SJCRH30 (cell line): ENCODE results near the gene GRIP1. TPM values are rescaled to one million over a fixed set of nuclear protein-coding genes. Genes with fewer than 3 reads are reported as not detected.

ENCODE experiments used
- DNase-seq, 2 experiments: peaks; one replicate each; pipeline ENCODE4 v3.0.0-alpha.2; 2015 to 2020
- H3K27ac ChIP-seq: fragments of 250-450 bp; sonication (Bioruptor Pico); 2 replicates; pipeline ENCODE4 v1.5.1; 2020; ENCODE audit warnings: mild to moderate bottlenecking, moderate library complexity
- H3K27me3 ChIP-seq: fragments of 250-450 bp; sonication (Bioruptor Pico); 2 replicates; pipeline ENCODE4 v1.5.1; 2020; ENCODE audit warnings: mild to moderate bottlenecking, moderate library complexity
- H3K36me3 ChIP-seq: fragments of 250-450 bp; sonication (Bioruptor Pico); 2 replicates; pipeline ENCODE4 v1.5.1; 2020; ENCODE audit warnings: mild to moderate bottlenecking, moderate library complexity
- H3K4me1 ChIP-seq: fragments of 250-450 bp; sonication (Bioruptor Pico); 2 replicates; pipeline ENCODE4 v1.5.1; 2020; ENCODE audit warnings: mild to moderate bottlenecking, moderate library complexity
- H3K4me3 ChIP-seq: fragments of 250-450 bp; sonication (Bioruptor Pico); 2 replicates; pipeline ENCODE4 v1.5.1; 2020; ENCODE audit warnings: mild to moderate bottlenecking, moderate library complexity
- H3K9me3 ChIP-seq: fragments of 250-450 bp; sonication (Bioruptor Pico); replicated peaks from 2 replicates; pipeline ENCODE4 v1.5.1; 2020; ENCODE audit warnings: mild to moderate bottlenecking, moderate library complexity
- total RNA-seq: library from RNA; depleted of rRNA; stranded (reverse); fragments of >200 nt; shearing (Covaris generic); gene quantifications from 2 replicates; pipeline ENCODE4 v1.2.3, GENCODE V29; 2014

GRIP1 gene
- total RNA-seq, 1 experiment from 2014 or later, result 8.2 TPM

DNA sequence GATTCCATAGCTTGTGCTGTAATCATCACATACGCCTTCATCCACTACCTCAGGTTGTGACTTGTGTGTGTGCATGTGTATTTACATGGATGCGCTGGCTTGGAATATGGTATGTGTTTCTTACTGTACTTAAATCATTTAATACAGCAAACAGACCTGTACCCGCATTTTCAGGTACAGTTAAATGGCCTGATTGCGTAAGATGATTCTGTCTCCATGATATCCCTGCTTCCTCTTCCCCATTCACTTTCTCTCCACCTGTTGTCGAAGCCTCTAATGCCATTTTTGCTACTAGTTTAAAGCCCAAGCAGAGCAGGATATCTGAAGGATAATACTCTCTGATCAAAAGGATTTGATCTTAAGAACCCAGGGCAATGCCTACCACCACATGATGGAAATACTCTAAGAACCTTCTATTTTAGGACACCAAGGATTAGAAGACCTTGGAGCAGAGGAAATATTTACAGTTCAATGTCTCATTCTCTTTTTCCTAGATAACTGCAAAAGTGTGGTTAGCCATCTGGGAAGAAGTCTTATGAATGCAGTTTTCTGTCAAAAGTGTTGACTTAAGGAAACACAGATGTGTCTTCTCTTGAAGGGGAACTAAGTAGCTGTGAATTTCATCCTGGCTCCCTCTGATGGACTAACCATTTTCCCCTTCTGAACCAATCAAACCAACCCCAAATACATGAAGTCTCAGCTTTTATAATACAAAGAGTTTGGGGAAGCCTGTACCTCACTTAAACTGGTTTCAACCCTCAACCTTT, 297.9 kb downstream of the GRIP1 start:
- H3K27me3 ChIP-seq, result no peaks in the 10 kb centered on the region
- no peaks in the 10 kb centered on the region; the same call in 1 of the 2 replicates for H3K9me3 ChIP-seq
- H3K36me3 ChIP-seq, result no peaks in the 10 kb centered on the region
- no peak overlapping the region for H3K27ac ChIP-seq
- H3K4me3 ChIP-seq, result no peak overlapping the region
- no peaks in the 10 kb centered on the region for H3K4me1 ChIP-seq
- no peak for DNase-seq

DNA sequence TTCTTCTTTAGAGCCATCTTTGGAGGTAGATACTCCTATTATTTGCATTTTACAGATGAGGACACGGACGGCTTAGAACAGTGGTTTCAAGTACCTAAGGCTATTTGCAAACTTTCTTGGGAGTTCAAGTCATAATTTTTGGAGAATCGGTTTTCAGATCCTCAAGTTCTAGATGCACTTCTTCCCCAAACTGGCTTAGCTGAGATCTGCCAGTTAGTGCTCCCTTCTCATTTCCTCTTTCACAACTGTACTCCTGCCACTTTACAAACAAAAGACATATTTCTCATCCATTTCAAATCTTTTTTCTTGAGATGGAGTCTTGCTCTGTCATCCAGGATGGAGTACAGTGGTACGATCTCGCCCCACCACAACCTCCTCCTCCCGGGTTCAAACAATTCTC, 299.3 kb downstream of the GRIP1 start:
- DNase-seq, result no peak
- Histone ChIP-seq H3K36me3 (no peaks in the 10 kb centered on the region), H3K27ac (no peak overlapping the region), H3K4me1 (no peaks in the 10 kb centered on the region), H3K4me3 (no peak overlapping the region), H3K9me3 (no peaks in the 10 kb centered on the region), H3K27me3 (no peaks in the 10 kb centered on the region)

DNA sequence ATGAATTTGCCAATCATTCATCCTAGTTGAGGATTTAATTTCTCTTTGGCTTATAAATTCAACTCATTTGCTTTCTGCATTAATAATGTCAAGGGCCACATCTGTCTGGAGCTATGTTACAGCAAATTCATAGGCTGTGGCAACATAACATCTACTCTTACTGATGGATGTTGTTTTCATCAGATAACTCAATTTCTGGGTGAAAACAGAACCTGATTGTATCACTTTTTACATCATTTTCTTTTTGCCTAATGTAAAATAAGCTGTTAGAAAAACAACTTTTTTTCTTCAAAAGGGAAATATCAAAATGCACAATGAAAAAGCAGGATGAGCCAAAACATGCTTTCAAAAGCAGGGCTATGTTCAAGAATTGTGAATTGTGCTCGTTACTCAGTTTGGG, 303.3 kb downstream of the GRIP1 start:
- Histone ChIP-seq H3K36me3 (no peaks in the 10 kb centered on the region), H3K4me1 (no peaks in the 10 kb centered on the region), H3K27ac (no peak overlapping the region), H3K4me3 (no peak overlapping the region), H3K9me3 (no peaks in the 10 kb centered on the region), H3K27me3 (no peaks in the 10 kb centered on the region)
- DNase-seq, result no peak

DNA sequence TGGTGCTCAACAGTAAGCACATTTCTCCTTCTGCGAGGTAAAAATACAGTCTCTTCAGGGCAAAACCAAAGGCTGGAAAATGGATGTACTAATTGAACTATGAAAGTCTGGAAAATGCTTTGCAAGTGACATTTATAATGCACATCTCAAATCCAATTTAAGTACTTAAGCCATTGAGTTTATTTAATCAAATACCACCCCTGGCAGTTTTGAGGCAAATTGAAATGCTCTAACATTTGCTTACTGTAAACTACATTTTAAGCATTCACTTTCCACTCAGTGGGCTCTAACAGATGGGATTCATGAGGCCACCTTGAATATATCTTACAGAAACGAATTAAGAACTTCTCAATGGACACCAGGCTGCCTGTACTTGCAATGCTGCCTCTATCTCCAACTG, 306.9 kb downstream of the GRIP1 start:
- DNase-seq, result no peak
- Histone ChIP-seq H3K4me1 (no peaks in the 10 kb centered on the region), H3K27me3 (no peaks in the 10 kb centered on the region), H3K27ac (no peak overlapping the region), H3K9me3 (no peaks in the 10 kb centered on the region), H3K36me3 (no peaks in the 10 kb centered on the region), H3K4me3 (no peak overlapping the region)

DNA sequence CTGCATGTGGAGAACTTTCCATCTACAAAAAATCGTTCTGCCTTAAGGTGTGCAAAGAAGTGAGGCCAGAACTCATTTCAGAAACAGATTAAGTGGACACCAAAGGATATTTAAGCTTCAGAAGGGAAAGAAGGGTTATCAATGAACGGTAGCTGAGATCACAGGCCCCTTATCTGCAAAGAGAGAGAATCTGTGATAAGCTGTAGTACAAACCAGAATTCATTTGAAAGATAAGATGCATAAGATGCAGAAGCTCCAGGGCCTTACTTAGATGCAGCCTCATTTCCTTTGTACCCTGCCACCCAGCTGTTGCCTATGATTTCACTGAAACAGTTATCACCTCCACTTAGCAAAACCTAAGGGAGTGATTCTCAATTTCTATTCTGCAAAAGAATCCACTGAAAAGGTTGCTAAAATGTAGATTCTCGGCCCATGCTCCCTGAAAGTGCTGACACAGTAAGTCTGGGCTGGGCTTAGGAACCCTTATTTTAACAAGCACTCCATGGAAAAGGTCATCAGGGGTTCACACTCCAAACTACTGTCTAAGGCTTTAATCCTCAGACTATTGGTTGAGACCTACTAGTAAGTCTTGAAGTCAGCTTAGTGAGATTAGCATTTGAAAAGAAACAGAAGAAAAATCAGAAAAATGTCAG, 311.7 kb downstream of the GRIP1 start:
- Histone ChIP-seq H3K4me3 (no peak overlapping the region), H3K36me3 (no peaks in the 10 kb centered on the region), H3K4me1 (no peaks in the 10 kb centered on the region), H3K27me3 (no peaks in the 10 kb centered on the region), H3K27ac (no peak overlapping the region), H3K9me3 (no peaks in the 10 kb centered on the region)
- DNase-seq, result no peak

DNA sequence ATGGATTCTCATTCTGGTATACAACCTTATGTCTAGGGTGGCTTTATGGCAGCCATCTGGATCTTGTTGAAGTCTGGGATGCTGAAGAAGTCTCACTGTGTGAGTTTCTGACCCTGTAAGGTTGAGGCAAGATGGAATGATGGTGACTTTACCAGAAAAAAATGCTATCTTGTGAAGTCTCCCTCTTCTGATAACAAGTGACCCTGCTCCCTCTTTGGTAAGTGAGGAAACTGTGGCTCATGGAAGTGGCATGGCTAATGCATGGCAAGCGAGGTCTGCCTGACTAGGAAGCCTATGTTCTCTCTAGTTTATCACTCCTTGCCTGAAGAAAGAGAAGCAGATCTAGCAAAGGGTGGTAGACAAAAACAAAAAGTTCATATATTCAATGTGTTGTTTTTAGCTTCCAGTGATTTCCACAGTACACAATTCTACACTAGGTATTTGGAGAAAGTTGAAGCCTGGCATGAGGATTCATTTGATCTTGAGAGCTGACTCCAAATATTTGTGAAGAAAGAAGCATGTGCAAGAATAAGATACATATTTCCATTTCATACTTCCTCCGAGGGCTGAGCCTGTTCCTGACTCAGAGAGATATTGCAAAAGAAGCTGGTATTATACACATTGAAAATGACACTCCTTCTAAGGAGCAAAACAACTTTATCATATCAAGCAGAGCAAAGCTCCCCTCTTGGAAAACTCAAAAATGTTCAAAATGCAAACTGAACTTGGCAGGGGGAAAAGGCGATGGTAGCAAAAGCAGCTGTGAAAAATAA, 313.0 kb downstream of the GRIP1 start:
- H3K36me3 ChIP-seq, result no peaks in the 10 kb centered on the region
- no peak for DNase-seq
- H3K4me1 ChIP-seq, result no peaks in the 10 kb centered on the region
- H3K27ac ChIP-seq, result no peak overlapping the region
- no peak overlapping the region for H3K4me3 ChIP-seq
- no peaks in the 10 kb centered on the region for H3K9me3 ChIP-seq
- H3K27me3 ChIP-seq, result no peaks in the 10 kb centered on the region

DNA sequence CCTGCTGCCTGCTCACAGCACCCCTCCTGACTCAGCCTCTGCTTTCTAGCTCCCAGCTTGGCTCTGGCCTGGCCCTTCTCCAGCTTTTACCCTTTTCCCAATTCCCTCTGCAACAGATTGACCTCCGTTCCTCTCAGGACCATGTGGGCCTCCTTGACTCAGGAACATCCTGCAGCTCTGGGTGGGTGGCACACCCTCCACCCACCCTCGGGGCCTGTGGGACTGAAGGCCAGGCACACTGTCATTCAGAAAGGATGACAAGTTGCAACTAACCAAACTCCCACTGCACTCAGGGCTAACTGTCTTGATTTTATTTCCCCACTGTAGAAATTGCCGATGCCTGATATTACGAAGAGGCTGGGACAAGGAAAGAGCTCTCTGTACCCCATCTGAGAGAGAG, 317.2 kb downstream of the GRIP1 start:
- no peaks in the 10 kb centered on the region for H3K36me3 ChIP-seq
- no peaks in the 10 kb centered on the region for H3K4me1 ChIP-seq
- no peak overlapping the region for H3K4me3 ChIP-seq
- H3K27me3 ChIP-seq, result no peaks in the 10 kb centered on the region
- no peak overlapping the region for H3K27ac ChIP-seq
- DNase-seq, result no peak
- H3K9me3 ChIP-seq, result no peaks in the 10 kb centered on the region

DNA sequence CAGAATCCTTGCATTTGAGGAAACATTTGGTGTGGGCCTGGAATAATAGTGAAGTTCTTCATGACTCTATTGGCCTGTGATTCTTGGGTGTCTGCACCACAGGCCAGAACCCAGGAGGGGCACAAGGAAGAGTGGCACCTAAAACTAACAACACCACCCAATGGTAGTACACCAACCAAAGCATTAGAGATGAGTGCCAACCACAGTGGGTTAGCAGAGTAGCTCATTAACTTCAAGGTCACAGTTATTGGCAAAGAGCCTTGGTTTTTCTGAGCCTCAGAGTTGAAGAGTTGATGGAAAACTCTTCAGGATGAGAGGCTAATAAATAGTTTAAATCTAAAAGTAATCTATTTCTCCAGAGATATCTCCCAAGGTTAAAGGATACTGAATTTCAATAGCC, 319.6 kb downstream of the GRIP1 start:
- DNase-seq, result no peak
- no peaks in the 10 kb centered on the region for H3K36me3 ChIP-seq
- H3K9me3 ChIP-seq, result no peaks in the 10 kb centered on the region
- H3K27me3 ChIP-seq, result no peaks in the 10 kb centered on the region
- H3K4me1 ChIP-seq, result no peaks in the 10 kb centered on the region
- no peak overlapping the region for H3K27ac ChIP-seq
- H3K4me3 ChIP-seq, result no peak overlapping the region

DNA sequence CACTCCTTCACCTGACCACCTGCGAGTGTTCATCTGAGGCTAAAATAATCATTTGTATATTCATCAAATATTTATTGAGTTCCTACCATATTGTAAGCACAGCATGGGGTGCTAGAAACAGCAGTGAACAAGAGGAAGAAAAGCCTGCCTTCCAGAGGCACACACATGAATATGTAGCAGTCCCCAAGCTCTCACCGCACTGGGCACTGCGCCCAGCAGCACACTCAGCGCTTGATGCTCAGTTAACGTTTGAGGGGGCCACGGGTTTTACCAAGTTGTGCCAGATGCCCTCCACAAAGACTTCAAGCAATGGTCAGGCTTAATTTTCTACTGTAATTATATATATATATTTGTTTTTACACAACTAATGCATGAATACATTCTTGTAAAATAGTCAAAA, 324.6 kb downstream of the GRIP1 start:
- no peak for DNase-seq
- Histone ChIP-seq H3K4me3 (no peak overlapping the region), H3K36me3 (no peaks in the 10 kb centered on the region), H3K9me3 (no peaks in the 10 kb centered on the region), H3K27ac (no peak overlapping the region), H3K27me3 (no peaks in the 10 kb centered on the region), H3K4me1 (no peaks in the 10 kb centered on the region)

DNA sequence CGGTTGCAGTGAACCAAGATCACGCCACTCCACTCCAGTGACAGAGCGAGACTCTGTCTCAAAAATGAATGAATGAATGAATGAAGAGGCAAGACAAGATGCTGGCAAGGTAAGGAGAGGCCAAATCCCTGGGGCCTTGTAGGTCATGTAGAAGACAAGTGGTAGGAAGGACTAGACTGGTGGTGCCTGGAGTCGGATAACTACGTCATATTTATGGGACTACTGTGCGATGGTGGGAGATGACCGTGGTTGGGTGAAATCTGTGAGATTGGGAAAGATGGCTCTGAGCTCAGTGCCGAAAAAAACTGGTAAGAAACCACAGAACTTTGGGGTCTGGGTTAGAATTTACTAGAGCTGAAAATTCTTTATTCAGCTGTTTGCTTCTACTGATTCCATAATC, 326.0 kb downstream of the GRIP1 start:
- Histone ChIP-seq H3K36me3 (no peaks in the 10 kb centered on the region), H3K27me3 (no peaks in the 10 kb centered on the region), H3K9me3 (no peaks in the 10 kb centered on the region), H3K4me1 (no peaks in the 10 kb centered on the region), H3K27ac (no peak overlapping the region), H3K4me3 (no peak overlapping the region)
- DNase-seq, result no peak

DNA sequence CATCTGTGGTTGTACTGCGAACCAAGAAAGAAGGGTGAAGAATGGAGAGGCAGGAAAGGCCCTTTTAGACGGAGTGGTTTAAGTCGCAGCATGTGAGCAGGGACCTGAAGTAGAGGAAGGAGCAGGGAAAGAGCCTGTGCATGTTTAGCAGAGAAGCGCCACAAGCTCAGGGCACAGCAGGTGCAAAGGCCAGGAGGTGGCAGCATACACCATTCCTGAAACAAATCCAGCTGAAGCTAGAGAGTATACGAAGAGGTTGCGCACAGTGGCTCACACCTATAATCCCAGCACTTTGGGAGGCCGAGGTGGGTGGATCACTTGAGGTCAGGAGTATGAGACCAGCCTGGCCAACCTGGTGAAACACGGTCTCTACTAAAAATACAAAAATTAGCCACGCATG, 326.7 kb downstream of the GRIP1 start:
- Histone ChIP-seq H3K4me1 (no peaks in the 10 kb centered on the region), H3K27ac (no peak overlapping the region), H3K36me3 (no peaks in the 10 kb centered on the region), H3K4me3 (no peak overlapping the region), H3K9me3 (no peaks in the 10 kb centered on the region), H3K27me3 (no peaks in the 10 kb centered on the region)
- DNase-seq, result peak; percentile 12 to 48

DNA sequence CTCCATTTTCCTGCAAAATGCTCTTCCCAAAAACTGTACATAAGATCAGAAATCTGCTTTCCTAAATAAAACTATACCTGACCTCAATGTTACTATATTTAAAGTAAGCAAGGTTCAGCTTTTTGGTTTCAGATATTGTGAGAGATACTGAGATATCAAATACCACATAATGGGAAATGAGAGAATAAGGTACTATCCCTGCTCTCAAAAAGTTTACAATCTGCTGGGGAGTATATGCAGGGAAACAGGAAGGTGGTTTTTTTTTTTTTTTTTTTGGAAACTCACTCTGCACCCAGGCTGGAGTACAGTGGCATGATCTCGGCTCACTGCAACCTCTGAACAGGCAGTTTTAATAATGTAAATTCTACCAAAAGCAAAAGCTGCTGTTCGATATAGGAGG, 327.6 kb downstream of the GRIP1 start:
- Histone ChIP-seq H3K27ac (no peak overlapping the region), H3K4me1 (no peaks in the 10 kb centered on the region), H3K36me3 (0 out of 2 replicates have a peak, but pooled peaks cover 2% of the 10 kb centered on the region), H3K9me3 (no peaks in the 10 kb centered on the region), H3K27me3 (no peaks in the 10 kb centered on the region), H3K4me3 (no peak overlapping the region)
- no peak for DNase-seq

DNA sequence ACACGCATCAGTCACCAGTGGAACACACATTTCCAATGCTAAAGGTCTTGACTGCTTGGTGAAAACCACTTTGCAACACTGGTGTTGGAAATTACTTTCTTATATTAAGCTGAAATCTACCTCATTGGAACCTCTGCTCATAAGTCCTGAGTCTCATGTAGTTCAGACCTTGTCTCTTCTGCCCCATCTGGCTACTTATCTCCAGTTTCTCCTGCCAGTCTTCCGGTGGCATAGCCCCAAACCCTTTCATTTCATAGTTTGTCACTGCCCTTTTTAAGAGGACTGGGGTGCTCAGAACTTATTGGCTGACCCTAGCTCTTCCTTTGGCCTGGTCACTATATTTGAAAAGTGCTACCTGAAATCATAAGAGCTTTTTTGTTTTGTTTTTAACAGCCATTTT, 332.9 kb downstream of the GRIP1 start:
- DNase-seq, result no peak
- H3K4me1 ChIP-seq, result no peaks in the 10 kb centered on the region
- H3K9me3 ChIP-seq, result peaks cover 6% of the 10 kb centered on the region; the same call in 1 of the 2 replicates
- no peaks in the 10 kb centered on the region for H3K27me3 ChIP-seq
- H3K27ac ChIP-seq, result no peak overlapping the region
- H3K36me3 ChIP-seq, result peaks cover 17% of the 10 kb centered on the region
- no peak overlapping the region for H3K4me3 ChIP-seq

DNA sequence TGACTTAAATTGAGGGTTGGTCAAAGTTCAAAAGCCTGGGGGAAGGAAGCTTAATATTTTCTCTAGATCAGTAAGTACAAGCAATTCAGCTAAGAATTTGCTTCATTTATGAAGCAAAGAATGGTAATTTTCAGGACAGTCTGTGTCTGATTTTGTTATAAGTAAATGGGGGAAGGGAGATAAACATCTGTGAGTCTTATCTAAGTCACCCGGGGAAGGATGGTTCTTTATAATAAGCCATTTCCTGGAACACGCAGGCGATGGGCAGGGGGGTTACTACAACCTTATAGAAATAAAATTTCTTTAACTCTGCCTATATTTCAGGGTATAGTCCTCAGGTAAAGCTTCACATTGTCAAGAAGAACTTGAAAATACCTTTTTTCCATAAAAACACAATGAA, 333.7 kb downstream of the GRIP1 start:
- no peak overlapping the region for H3K27ac ChIP-seq
- peaks cover 6% of the 10 kb centered on the region; the same call in 1 of the 2 replicates for H3K9me3 ChIP-seq
- DNase-seq, result no peak
- H3K4me1 ChIP-seq, result no peaks in the 10 kb centered on the region
- no peak overlapping the region for H3K4me3 ChIP-seq
- H3K36me3 ChIP-seq, result peaks cover 19% of the 10 kb centered on the region
- no peaks in the 10 kb centered on the region for H3K27me3 ChIP-seq

DNA sequence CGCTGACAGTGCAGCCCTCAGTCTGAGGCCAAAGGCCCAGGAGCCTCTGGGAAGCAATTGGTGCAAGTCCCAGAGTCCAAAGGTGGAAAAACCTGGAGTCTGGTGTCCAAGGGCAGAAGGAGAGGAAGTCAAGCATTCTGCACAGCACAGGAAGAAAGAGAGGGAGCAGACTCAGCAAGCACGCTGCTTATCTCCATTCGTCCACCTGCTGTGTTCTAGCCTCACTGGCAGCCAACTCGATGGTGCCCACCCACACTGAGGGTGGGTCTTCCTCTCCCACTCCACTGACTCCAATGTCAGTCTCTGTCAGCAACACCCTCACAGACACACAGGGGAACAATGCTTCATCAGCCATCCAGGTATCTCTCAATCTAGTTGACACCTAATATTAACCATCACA, 337.8 kb downstream of the GRIP1 start:
- no peak for DNase-seq
- H3K4me3 ChIP-seq, result no peak overlapping the region
- H3K27me3 ChIP-seq, result no peaks in the 10 kb centered on the region
- peaks cover 6% of the 10 kb centered on the region; the same call in 1 of the 2 replicates for H3K9me3 ChIP-seq
- no peak overlapping the region for H3K27ac ChIP-seq
- H3K36me3 ChIP-seq, result peaks cover 24% of the 10 kb centered on the region
- no peaks in the 10 kb centered on the region for H3K4me1 ChIP-seq
